ENCODE results near the gene DMPK.

DMPK gene

DNA sequence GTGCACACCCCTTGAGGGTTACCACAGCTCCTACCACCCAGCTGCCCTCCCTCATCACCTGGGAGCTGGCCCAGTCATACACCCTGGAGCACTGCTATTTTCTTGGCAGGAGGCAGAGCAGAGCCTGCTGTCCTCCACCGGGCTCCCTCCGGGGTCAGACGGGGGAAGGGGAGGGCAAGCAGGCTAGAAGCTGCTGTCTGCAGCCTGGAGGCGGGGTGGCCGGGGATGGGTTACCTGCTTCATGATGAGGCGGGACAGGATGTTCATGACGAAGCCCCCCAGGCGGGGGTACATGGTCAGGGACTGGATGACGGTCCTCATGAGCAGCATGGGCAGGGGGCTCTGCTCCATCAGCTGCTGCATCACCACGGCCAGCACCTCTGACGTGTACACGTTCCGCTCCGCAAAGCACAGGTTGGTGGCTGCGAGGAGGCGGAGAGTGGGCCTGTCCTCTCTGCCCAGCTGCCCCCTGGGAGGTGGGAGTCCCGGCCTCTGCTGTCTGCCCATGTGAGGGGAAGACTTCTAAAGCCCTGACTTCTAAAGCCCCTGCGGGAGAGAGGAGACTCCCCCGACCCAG is 35.5 kb upstream of the DMPK start:
- Histone ChIP-seq H2BK120ac (ENCODE audit: low read depth, low read length) (peak overlapping the region; percentile 28), H3K9me3 (replicated peaks in 1 of 2; ENCODE audit: control insufficient read depth in 2 of 2, insufficient read depth in 1 of 2, low read depth in 1 of 2, low read length in 2 of 2) (no peaks in the 10 kb centered on the region), H3K14ac (ENCODE audit: low read length) (peak overlapping the region; percentile 3), H2AK5ac (ENCODE audit: low read depth, low read length) (peak overlapping the region; percentile 98), H2AFZ (ENCODE audit: low read length) (no peak overlapping the region), H4K91ac (ENCODE audit: low read depth, low read length, poor library complexity) (peak overlapping the region; percentile 3), H4K8ac (ENCODE audit: low read depth, low read length) (no peak overlapping the region), H3K23ac (ENCODE audit: low read depth, low read length, poor library complexity) (peak overlapping the region; percentile 26), H2BK12ac (ENCODE audit: low read length) (no peak overlapping the region), H3K4me1 (ENCODE audit: control insufficient read depth in 2 of 2, insufficient read depth in 1 of 2, low read depth in 1 of 2, low read length in 2 of 2) (peaks cover 16 to 22% of the 10 kb centered on the region in 2 donors), H3K4me3 (ENCODE audit: low read length in 2 of 2) (no peak overlapping the region), H3K79me1 (ENCODE audit: low read depth, low read length) (no peaks in the 10 kb centered on the region), H3K27ac (replicated peaks; ENCODE audit: low read length) (peak overlapping the region; percentile 42), H3K4me2 (ENCODE audit: insufficient read depth, low read length, poor library complexity, severe bottlenecking) (peak overlapping the region; percentile 3), H3K36me3 (replicated peaks in 1 of 2; ENCODE audit: control insufficient read depth in 2 of 2, insufficient read depth in 2 of 2, low read length in 2 of 2) (peaks cover 20 to 42% of the 10 kb centered on the region in 2 donors), H3K18ac (ENCODE audit: low read length) (peak overlapping the region; percentile 92), H3K4ac (ENCODE audit: low read length) (peak overlapping the region; percentile 39), H3K9ac (ENCODE audit: low read depth, low read length, poor library complexity) (peak overlapping the region; percentile 32), H2BK15ac (ENCODE audit: low read length) (peak overlapping the region; percentile 39), H3K27me3 (ENCODE audit: control insufficient read depth in 3 of 3, insufficient read depth in 3 of 3, low read depth in 1 of 3, low read length in 3 of 3) (peaks cover 0 to 8% (median 0%) of the 10 kb centered on the region in 3 experiments), H2BK5ac (ENCODE audit: low read length) (no peak overlapping the region)
- no peak for DNase-seq (ENCODE audit: low spot score)
- no CpG with 5 or more reads among the region's 19 CpGs for WGBS, 2 donors (ENCODE audit: extremely low coverage in 2 of 2, insufficient read length in 2 of 2, insufficient replicate concordance in 1 of 2)

DNA sequence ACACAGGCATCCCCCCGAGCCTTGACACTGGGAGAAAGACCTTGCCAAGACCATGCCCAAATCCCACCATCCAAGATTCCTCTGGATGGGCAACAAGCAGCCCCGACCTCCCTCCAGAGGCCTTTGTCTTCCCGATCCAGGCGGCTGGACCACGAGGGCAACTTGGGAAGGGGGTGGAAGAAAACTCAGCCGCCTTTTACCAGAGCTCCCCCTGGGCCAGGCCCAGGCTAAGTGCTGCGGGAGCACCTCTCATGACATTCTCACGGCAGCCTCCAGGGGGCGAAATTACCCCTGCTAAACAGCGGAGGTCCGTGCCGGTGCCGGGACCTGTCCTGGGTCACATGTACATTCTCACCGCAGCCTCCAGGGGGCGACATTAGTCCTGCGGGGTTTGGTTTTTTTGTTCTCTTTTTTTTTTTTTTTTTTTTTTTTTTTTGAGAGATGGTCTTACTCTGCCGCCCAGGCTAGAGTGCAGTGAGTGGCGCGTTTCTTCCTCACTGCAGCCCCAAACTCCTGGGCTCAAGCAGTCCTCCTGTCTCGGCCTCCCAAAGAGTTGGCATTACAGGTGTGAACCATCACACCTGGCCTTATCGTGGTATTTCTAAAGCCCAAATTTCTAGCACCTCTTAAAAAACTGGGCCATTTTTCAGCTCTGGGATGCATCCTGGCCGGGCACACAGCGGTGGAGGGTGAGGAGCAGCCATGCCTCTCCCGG is 34.9 kb upstream of the DMPK start:
- peak overlapping the region; percentile 93 for H3K18ac ChIP-seq (ENCODE audit: low read length)
- peak overlapping the region; percentile 42 for H3K27ac ChIP-seq (replicated peaks; ENCODE audit: low read length)
- H3K4me2 ChIP-seq (ENCODE audit: insufficient read depth, low read length, poor library complexity, severe bottlenecking) = no peak overlapping the region
- peak overlapping the region; percentile 98 for H2AK5ac ChIP-seq (ENCODE audit: low read depth, low read length)
- H3K4ac ChIP-seq (ENCODE audit: low read length) = no peak overlapping the region
- H3K36me3 ChIP-seq (replicated peaks in 1 of 2; ENCODE audit: control insufficient read depth in 2 of 2, insufficient read depth in 2 of 2, low read length in 2 of 2) = peaks cover 16 to 35% of the 10 kb centered on the region in 2 donors
- peak overlapping the region; percentile 62 for H2BK5ac ChIP-seq (ENCODE audit: low read length)
- no peaks in the 10 kb centered on the region for H3K9me3 ChIP-seq (replicated peaks in 1 of 2; ENCODE audit: control insufficient read depth in 2 of 2, insufficient read depth in 1 of 2, low read depth in 1 of 2, low read length in 2 of 2)
- peak overlapping the region; percentile 26 for H3K23ac ChIP-seq (ENCODE audit: low read depth, low read length, poor library complexity)
- no CpG with 5 or more reads among the region's 24 CpGs for WGBS, 2 donors (ENCODE audit: extremely low coverage in 2 of 2, insufficient read length in 2 of 2, insufficient replicate concordance in 1 of 2)
- peaks cover 16 to 22% of the 10 kb centered on the region in 2 donors for H3K4me1 ChIP-seq (ENCODE audit: control insufficient read depth in 2 of 2, insufficient read depth in 1 of 2, low read depth in 1 of 2, low read length in 2 of 2)
- H3K79me1 ChIP-seq (ENCODE audit: low read depth, low read length) = no peaks in the 10 kb centered on the region
- H2BK120ac ChIP-seq (ENCODE audit: low read depth, low read length) = peak overlapping the region; percentile 28
- H3K14ac ChIP-seq (ENCODE audit: low read length) = peak overlapping the region; percentile 3
- peak overlapping the region; percentile 32 for H3K9ac ChIP-seq (ENCODE audit: low read depth, low read length, poor library complexity)
- peaks cover 0 to 8% (median 0%) of the 10 kb centered on the region in 3 experiments for H3K27me3 ChIP-seq (ENCODE audit: control insufficient read depth in 3 of 3, insufficient read depth in 3 of 3, low read depth in 1 of 3, low read length in 3 of 3)
- no peak overlapping the region for H4K8ac ChIP-seq (ENCODE audit: low read depth, low read length)
- H4K91ac ChIP-seq (ENCODE audit: low read depth, low read length, poor library complexity) = no peak overlapping the region
- H2BK12ac ChIP-seq (ENCODE audit: low read length) = no peak overlapping the region
- H2AFZ ChIP-seq (ENCODE audit: low read length) = peak overlapping the region; percentile 68
- peak; percentile 96 for DNase-seq (ENCODE audit: low spot score)
- peak overlapping the region; percentile 86 for H2BK15ac ChIP-seq (ENCODE audit: low read length)
- peak overlapping the region in 1 of 2 donors; percentile 56 for H3K4me3 ChIP-seq (ENCODE audit: low read length in 2 of 2)

GRCh38 chr19:45816236-45817009 is 34.1 kb upstream of the DMPK start:
- Histone ChIP-seq H2BK5ac (ENCODE audit: low read length) (peak overlapping the region; percentile 62), H3K14ac (ENCODE audit: low read length) (peak overlapping the region; percentile 11), H3K4me2 (ENCODE audit: insufficient read depth, low read length, poor library complexity, severe bottlenecking) (peak overlapping the region; percentile 99), H3K9me3 (replicated peaks in 1 of 2; ENCODE audit: control insufficient read depth in 2 of 2, insufficient read depth in 1 of 2, low read depth in 1 of 2, low read length in 2 of 2) (no peaks in the 10 kb centered on the region), H3K23ac (ENCODE audit: low read depth, low read length, poor library complexity) (peak overlapping the region; percentile 14), H2BK15ac (ENCODE audit: low read length) (peak overlapping the region; percentile 86), H3K18ac (ENCODE audit: low read length) (peak overlapping the region; percentile 93), H2AK5ac (ENCODE audit: low read depth, low read length) (peak overlapping the region; percentile 96), H3K4me3 (ENCODE audit: low read length in 2 of 2) (peak overlapping the region; percentile 56 to 73), H2BK12ac (ENCODE audit: low read length) (no peak overlapping the region), H2AFZ (ENCODE audit: low read length) (peak overlapping the region; percentile 97), H3K4ac (ENCODE audit: low read length) (peak overlapping the region; percentile 58), H3K9ac (ENCODE audit: low read depth, low read length, poor library complexity) (peak overlapping the region; percentile 53), H3K79me1 (ENCODE audit: low read depth, low read length) (no peaks in the 10 kb centered on the region), H4K8ac (ENCODE audit: low read depth, low read length) (peak overlapping the region; percentile 48), H2BK120ac (ENCODE audit: low read depth, low read length) (peak overlapping the region; percentile 93), H4K91ac (ENCODE audit: low read depth, low read length, poor library complexity) (peak overlapping the region; percentile 26), H3K36me3 (replicated peaks in 1 of 2; ENCODE audit: control insufficient read depth in 2 of 2, insufficient read depth in 2 of 2, low read length in 2 of 2) (peaks cover 13 to 32% of the 10 kb centered on the region in 2 donors), H3K27me3 (ENCODE audit: control insufficient read depth in 3 of 3, insufficient read depth in 3 of 3, low read depth in 1 of 3, low read length in 3 of 3) (peaks cover 0 to 8% (median 0%) of the 10 kb centered on the region in 3 experiments), H3K4me1 (ENCODE audit: control insufficient read depth in 2 of 2, insufficient read depth in 1 of 2, low read depth in 1 of 2, low read length in 2 of 2) (peaks cover 16 to 22% of the 10 kb centered on the region in 2 donors), H3K27ac (replicated peaks; ENCODE audit: low read length) (peak overlapping the region; percentile 56)
- DNase-seq (ENCODE audit: low spot score) = no peak
- no CpG with 5 or more reads among the region's 18 CpGs for WGBS, 2 donors (ENCODE audit: extremely low coverage in 2 of 2, insufficient read length in 2 of 2, insufficient replicate concordance in 1 of 2)

Measured in neuronal stem cell (in vitro differentiated cells).